Lung (tissue), 12 donors: ENCODE measurements around the gene PXMP4. TPM values are rescaled to one million over a fixed set of nuclear protein-coding genes. Genes with fewer than 3 reads are reported as not detected.

Experiments used
- ATAC-seq: fragments of 200-7000 bp; cut with Tn5 transposase; one replicate; pipeline ENCODE4 v1.9.1; 2020; ENCODE audit warnings: moderate number of reproducible peaks; ENCODE audit not compliant: insufficient read depth, low FRiP score
- DNase-seq, 3 donors: peaks; one replicate each; pipeline ENCODE4 v3.0.0-alpha.2; 2013 to 2017
- H3K27ac ChIP-seq, 2 donors: one replicate each; pipeline ENCODE4 v1.5.1; 2013; ENCODE audit warnings: mild to moderate bottlenecking in 2 of 2, moderate library complexity in 2 of 2, control low read depth in 1 of 2, inconsistent platforms in 1 of 2, low read depth in 1 of 2, low read length in 1 of 2
- H3K27me3 ChIP-seq, 3 donors: one replicate each; pipeline ENCODE4 v1.5.1; 2013; ENCODE audit warnings: low read length in 2 of 3; ENCODE audit not compliant: control insufficient read depth in 3 of 3, insufficient read depth in 3 of 3
- H3K36me3 ChIP-seq, 4 donors: one replicate each; pipeline ENCODE4 v1.5.1; 2013; ENCODE audit warnings: low read length in 4 of 4, mild to moderate bottlenecking in 1 of 4, moderate library complexity in 1 of 4; ENCODE audit not compliant: control insufficient read depth in 4 of 4, insufficient read depth in 4 of 4
- H3K4me1 ChIP-seq, 5 donors: one replicate each; pipeline ENCODE4 v1.5.1; 2013; ENCODE audit warnings: low read length in 5 of 5, mild to moderate bottlenecking in 2 of 5, moderate library complexity in 1 of 5; ENCODE audit not compliant: control insufficient read depth in 5 of 5, insufficient read depth in 5 of 5
- H3K4me3 ChIP-seq: one replicate; pipeline ENCODE4 v1.5.1; 2013; ENCODE audit warnings: mild to moderate bottlenecking, control low read depth, moderate library complexity
- H3K9ac ChIP-seq, 2 donors: one replicate each; pipeline ENCODE4 v1.5.1; 2013; ENCODE audit warnings: low read length in 2 of 2, control low read depth in 1 of 2; ENCODE audit not compliant: insufficient read depth in 1 of 2
- H3K9me3 ChIP-seq, 4 donors: one replicate each; pipeline ENCODE4 v1.5.1; 2013; ENCODE audit warnings: low read length in 3 of 4, mild to moderate bottlenecking in 1 of 4, moderate library complexity in 1 of 4; ENCODE audit not compliant: control insufficient read depth in 4 of 4, insufficient read depth in 3 of 4
- CTCF ChIP-seq: IDR thresholded peaks from 2 replicates; pipeline ENCODE4 v1.5.1; 2012; ENCODE audit warnings: mild to moderate bottlenecking; ENCODE audit errors: control extremely low read depth, extremely low read depth
- WGBS, 2 donors: extraction: QIAGEN DNeasy Blood & Tissue Kit; methylation state at CpG; one replicate each; pipeline ENCODE4 v1.1.7; 2013; 5-methylcytosine and 5-hydroxymethylcytosine counted together
- polyA plus RNA-seq, 2 donors: library from polyadenylated mRNA; stranded (reverse); fragments of 200-250 nt; gene quantifications; one replicate each; pipeline ENCODE4 v1.2.1, GENCODE V29; 2013
- total RNA-seq, 2 donors: library from RNA; depleted of rRNA in 1 of 2; stranded (reverse); fragments of >200 nt in 1 of 2; gene quantifications; one replicate each; pipeline ENCODE4 v1.2.1, GENCODE V29; 2014 to 2021
- donor health status: control.
- donor health status: control.
- donor health status: Bipolar disorder and iron deficiency.
- donor health status: healthy.
- donor health status: DM: yes; HTN: yes; CAD: no.

Gene PXMP4
- total and polyA plus RNA-seq, 4 donors: 10.2 to 36.8 (median 26.8) TPM

GRCh38 chr20:33673114-33673409 is 47.0 kb downstream of the PXMP4 start:
- Histone ChIP-seq H3K9me3 (no peaks in the 10 kb centered on the region), H3K4me3 (peak overlapping the region; percentile 29), H3K9ac (no peak overlapping the region), H3K27ac (peak overlapping the region; percentile 63 to 72), H3K4me1 (peaks cover 0 to 43% (median 13%) of the 10 kb centered on the region in 5 donors), H3K27me3 (no peaks in the 10 kb centered on the region), H3K36me3 (peaks cover 0 to 6% (median 4%) of the 10 kb centered on the region in 4 donors)
- no peak for TF ChIP-seq CTCF
- WGBS, 2 donors: 71 to 90% methylated on average over 4 of the region's 4 CpGs
- ATAC-seq (no peak), DNase-seq (no peak)

GRCh38 chr20:33672426-33673113 is 47.5 kb downstream of the PXMP4 start:
- DNase-seq (peak; percentile 50 to 60 (median 52)), ATAC-seq (no peak)
- Histone ChIP-seq H3K9ac (no peak overlapping the region), H3K4me1 (peaks cover 0 to 46% (median 18%) of the 10 kb centered on the region in 5 donors), H3K27me3 (no peaks in the 10 kb centered on the region), H3K4me3 (peak overlapping the region; percentile 5), H3K27ac (no peak overlapping the region), H3K36me3 (peaks cover 0 to 6% (median 4%) of the 10 kb centered on the region in 4 donors), H3K9me3 (no peaks in the 10 kb centered on the region)
- WGBS, 2 donors: 61 to 62% methylated on average over 17 of the region's 17 CpGs
- no peak for TF ChIP-seq CTCF

GRCh38 chr20:33671573-33672288 is 48.4 kb downstream of the PXMP4 start:
- no peak overlapping the region for H3K27ac ChIP-seq
- peaks cover 0 to 6% (median 4%) of the 10 kb centered on the region in 4 donors for H3K36me3 ChIP-seq
- H3K4me1 ChIP-seq: peaks cover 0 to 54% (median 23%) of the 10 kb centered on the region in 5 donors
- H3K4me3 ChIP-seq: no peak overlapping the region
- no peaks in the 10 kb centered on the region for H3K27me3 ChIP-seq
- no peak for TF ChIP-seq CTCF
- no peak for DNase-seq
- WGBS, 2 donors: 78 to 82% methylated on average over 8 of the region's 8 CpGs
- ATAC-seq: no peak
- no peaks in the 10 kb centered on the region for H3K9me3 ChIP-seq
- no peak overlapping the region for H3K9ac ChIP-seq
